ENCODE results near the gene HES5.

DNA sequence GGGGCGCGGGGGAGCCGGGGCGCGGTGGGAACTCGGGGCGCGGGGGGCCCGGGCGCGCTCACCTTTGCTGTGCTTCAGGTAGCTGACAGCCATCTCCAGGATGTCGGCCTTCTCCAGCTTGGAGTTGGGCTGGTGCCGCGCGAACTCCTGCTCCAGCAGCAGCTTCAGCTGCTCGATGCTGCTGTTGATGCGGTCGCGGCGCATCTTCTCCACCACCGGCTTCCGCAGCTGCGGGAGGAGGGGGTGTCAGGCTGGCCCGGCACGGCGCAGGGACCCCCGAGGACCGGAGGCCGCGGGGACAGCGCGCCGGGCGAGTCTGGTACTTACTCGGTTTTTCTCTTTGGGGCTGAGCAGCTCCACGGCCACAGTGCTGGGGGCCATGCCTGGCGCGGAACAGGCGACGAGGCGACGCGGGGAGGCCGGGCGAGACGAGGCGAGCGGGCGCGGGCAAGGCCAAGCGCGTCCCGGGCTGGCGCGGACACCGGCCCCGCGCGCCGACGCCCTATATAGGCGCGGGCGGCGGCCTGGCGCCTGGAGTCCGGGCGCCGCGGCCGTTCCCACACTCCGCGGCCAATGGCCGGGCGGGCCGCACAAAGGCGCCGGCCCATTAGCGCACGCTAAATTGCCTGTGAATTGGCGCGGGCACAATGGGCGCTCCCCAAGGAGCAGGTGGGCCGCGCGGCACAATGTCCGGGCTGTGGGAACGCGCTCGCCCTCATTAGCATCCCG is at the start of gene HES5:
- TF ChIP-seq, protein P1, sequence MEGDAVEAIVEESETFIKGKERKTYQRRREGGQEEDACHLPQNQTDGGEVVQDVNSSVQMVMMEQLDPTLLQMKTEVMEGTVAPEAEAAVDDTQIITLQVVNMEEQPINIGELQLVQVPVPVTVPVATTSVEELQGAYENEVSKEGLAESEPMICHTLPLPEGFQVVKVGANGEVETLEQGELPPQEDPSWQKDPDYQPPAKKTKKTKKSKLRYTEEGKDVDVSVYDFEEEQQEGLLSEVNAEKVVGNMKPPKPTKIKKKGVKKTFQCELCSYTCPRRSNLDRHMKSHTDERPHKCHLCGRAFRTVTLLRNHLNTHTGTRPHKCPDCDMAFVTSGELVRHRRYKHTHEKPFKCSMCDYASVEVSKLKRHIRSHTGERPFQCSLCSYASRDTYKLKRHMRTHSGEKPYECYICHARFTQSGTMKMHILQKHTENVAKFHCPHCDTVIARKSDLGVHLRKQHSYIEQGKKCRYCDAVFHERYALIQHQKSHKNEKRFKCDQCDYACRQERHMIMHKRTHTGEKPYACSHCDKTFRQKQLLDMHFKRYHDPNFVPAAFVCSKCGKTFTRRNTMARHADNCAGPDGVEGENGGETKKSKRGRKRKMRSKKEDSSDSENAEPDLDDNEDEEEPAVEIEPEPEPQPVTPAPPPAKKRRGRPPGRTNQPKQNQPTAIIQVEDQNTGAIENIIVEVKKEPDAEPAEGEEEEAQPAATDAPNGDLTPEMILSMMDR (IDR thresholded peaks at IDR 0.05) = no peak
- TF ChIP-seq POLR2A (IDR thresholded peaks at IDR 0.05) = no peak
